Caco-2 (cell line): ENCODE results near the gene GALNT17. TPM values are rescaled to one million over a fixed set of nuclear protein-coding genes. Genes with fewer than 3 reads are reported as not detected.

Source experiments
- BruUV-seq: library from RNA; stranded (reverse); fragments of 400-500 nt; replicated peaks from 2 replicates; lab custom pipeline; 2021; lab: Mats Ljungman, UMichigan
- CTCF ChIA-PET: fragments of 300-600 bp; sonication (Branson Sonifier 250); formaldehyde crosslinking; loops from one replicate; lab custom pipeline; 2022; ENCODE audit warnings: antibody characterized with exemption; lab: Charles Lee
- POLR2A ChIA-PET: fragments of 300-600 bp; sonication (Branson Sonifier 250); formaldehyde crosslinking; loops from one replicate; lab custom pipeline; 2022; ENCODE audit warnings: antibody characterized with exemption; lab: Charles Lee
- DNase-seq, 2 experiments: peaks; one replicate each; pipeline versions ENCODE4 v3.0.0 to v3.0.0-alpha.2; 2020 to 2022
- H3K27me3 ChIP-seq: replicated peaks from 2 replicates; pipeline ENCODE4 v1.6.0; 2011; ENCODE audit warnings: low read length; ENCODE audit not compliant: control insufficient read depth, insufficient read depth
- H3K36me3 ChIP-seq: 2 replicates; pipeline ENCODE4 v1.5.1; 2011; ENCODE audit warnings: low read length; ENCODE audit not compliant: control insufficient read depth, insufficient read depth
- H3K4me1 ChIP-seq: fragments of 250-450 bp; sonication (Bioruptor Pico); 2 replicates; pipeline ENCODE4 v1.5.1; 2020; ENCODE audit warnings: mild to moderate bottlenecking
- H3K4me3 ChIP-seq: 2 replicates; pipeline ENCODE4 v1.5.1; 2011; ENCODE audit warnings: low read depth, mild to moderate bottlenecking, control low read depth, low read length
- H3K9me3 ChIP-seq: fragments of 250-450 bp; sonication (Bioruptor Pico); 2 replicates; pipeline ENCODE4 v1.5.1; 2020; ENCODE audit warnings: mild to moderate bottlenecking, moderate library complexity
- H3K27ac Mint-ChIP-seq: one replicate; pipeline ENCODE4 v1.8.0; 2022; ENCODE audit warnings: mixed read lengths; ENCODE audit not compliant: unreplicated experiment
- H3K27me3 Mint-ChIP-seq: one replicate; pipeline ENCODE4 v1.8.0; 2022; ENCODE audit warnings: mixed read lengths; ENCODE audit not compliant: insufficient read depth, unreplicated experiment
- H3K36me3 Mint-ChIP-seq: one replicate; pipeline ENCODE4 v1.8.0; 2022; ENCODE audit warnings: mild to moderate bottlenecking, mixed read lengths; ENCODE audit not compliant: insufficient read depth, unreplicated experiment
- H3K4me1 Mint-ChIP-seq: one replicate; pipeline ENCODE4 v1.8.0; 2022; ENCODE audit warnings: low read depth, mixed read lengths; ENCODE audit not compliant: unreplicated experiment
- H3K4me3 Mint-ChIP-seq: one replicate; pipeline ENCODE4 v1.8.0; 2022; ENCODE audit warnings: mild to moderate bottlenecking, moderate library complexity, mixed read lengths; ENCODE audit not compliant: unreplicated experiment
- H3K9me3 Mint-ChIP-seq: one replicate; pipeline ENCODE4 v1.8.0; 2022; ENCODE audit warnings: mixed read lengths; ENCODE audit not compliant: unreplicated experiment
- intact Hi-C: fragments of 100-400 bp; cut with micrococcal nuclease; formaldehyde crosslinking; loops from one replicate; pipeline ENCODE4 v1.10.0; 2022; ENCODE audit not compliant: unreplicated experiment
- total RNA-seq: library from RNA; stranded (reverse); gene quantifications from 2 replicates; pipeline ENCODE4 v1.2.3, GENCODE V29; 2022
- TF ChIP-seq, protein P1 (sequence below), 2 experiments: fragments of 200-600 bp in 1 of 2; IDR thresholded peaks; 1 replicate in 1 of 2; 2 replicates in 1 of 2; pipeline versions ENCODE4 v1.5.1 to v1.8.0; 2011 to 2022; ENCODE audit warnings: antibody characterized with exemption in 1 of 2, control low read depth in 1 of 2, inconsistent platforms in 1 of 2, low read depth in 1 of 2, low read length in 1 of 2, mild to moderate bottlenecking in 1 of 2, moderate library complexity in 1 of 2; ENCODE audit not compliant: insufficient read depth in 1 of 2, severe bottlenecking in 1 of 2, unreplicated experiment in 1 of 2

GALNT17 gene
- total RNA-seq, 1 experiment from 2014 or later: not detected

GRCh38 chr7:71386152-71386785 is 254.3 kb downstream of the GALNT17 start:
- H3K27me3 ChIP-seq: no peaks in the 10 kb centered on the region
- no peak for DNase-seq
- H3K36me3 Mint-ChIP-seq: no peaks in the 10 kb centered on the region

DNA sequence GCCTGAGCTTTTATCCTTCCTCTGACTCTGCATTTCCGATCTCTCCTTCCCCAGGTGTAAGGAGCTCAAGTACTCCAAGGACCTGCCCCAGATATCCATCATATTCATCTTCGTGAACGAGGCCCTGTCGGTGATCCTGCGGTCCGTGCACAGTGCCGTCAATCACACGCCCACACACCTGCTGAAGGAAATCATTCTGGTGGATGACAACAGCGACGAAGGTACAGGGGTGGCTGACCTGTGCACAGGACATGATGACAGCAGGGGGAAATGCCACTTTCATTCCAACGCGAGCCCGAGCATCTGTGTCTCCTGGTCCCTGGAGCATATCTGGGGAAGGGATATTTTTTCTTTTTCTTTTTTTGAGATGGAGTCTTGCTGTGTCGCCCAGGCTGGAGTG is 256.2 kb downstream of the GALNT17 start:
- Histone ChIP-seq H3K4me3 (no peak overlapping the region), H3K9me3 (no peaks in the 10 kb centered on the region), H3K36me3 (no peaks in the 10 kb centered on the region), H3K4me1 (no peaks in the 10 kb centered on the region), H3K27me3 (no peaks in the 10 kb centered on the region)
- Mint-ChIP-seq H3K27ac (no peak overlapping the region), H3K4me1 (no peaks in the 10 kb centered on the region), H3K9me3 (peaks cover 20% of the 10 kb centered on the region), H3K27me3 (no peaks in the 10 kb centered on the region), H3K36me3 (no peaks in the 10 kb centered on the region), H3K4me3 (no peak overlapping the region)
- BruUV-seq: no TSS peak
- POLR2A ChIA-PET: no interaction called here
- CTCF ChIA-PET: no interaction called here
- TF ChIP-seq, protein P1, sequence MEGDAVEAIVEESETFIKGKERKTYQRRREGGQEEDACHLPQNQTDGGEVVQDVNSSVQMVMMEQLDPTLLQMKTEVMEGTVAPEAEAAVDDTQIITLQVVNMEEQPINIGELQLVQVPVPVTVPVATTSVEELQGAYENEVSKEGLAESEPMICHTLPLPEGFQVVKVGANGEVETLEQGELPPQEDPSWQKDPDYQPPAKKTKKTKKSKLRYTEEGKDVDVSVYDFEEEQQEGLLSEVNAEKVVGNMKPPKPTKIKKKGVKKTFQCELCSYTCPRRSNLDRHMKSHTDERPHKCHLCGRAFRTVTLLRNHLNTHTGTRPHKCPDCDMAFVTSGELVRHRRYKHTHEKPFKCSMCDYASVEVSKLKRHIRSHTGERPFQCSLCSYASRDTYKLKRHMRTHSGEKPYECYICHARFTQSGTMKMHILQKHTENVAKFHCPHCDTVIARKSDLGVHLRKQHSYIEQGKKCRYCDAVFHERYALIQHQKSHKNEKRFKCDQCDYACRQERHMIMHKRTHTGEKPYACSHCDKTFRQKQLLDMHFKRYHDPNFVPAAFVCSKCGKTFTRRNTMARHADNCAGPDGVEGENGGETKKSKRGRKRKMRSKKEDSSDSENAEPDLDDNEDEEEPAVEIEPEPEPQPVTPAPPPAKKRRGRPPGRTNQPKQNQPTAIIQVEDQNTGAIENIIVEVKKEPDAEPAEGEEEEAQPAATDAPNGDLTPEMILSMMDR (IDR thresholded peaks at IDR 0.05; ENCODE audit: insufficient read depth in 1 of 2, low read depth in 1 of 2, low read length in 1 of 2, severe bottlenecking in 1 of 2, unreplicated experiment in 1 of 2): no peak
- DNase-seq: no peak
- intact Hi-C loops: no loop called here

More at GRCh38 chr7:71386152-71386785, 254.3 kb downstream of the GALNT17 start:
- no peak overlapping the region for H3K27ac Mint-ChIP-seq
- Histone ChIP-seq H3K4me1 (no peaks in the 10 kb centered on the region), H3K36me3 (no peaks in the 10 kb centered on the region), H3K9me3 (no peaks in the 10 kb centered on the region), H3K4me3 (no peak overlapping the region)
- no TSS peak for BruUV-seq
- TF ChIP-seq, protein P1 (IDR thresholded peaks at IDR 0.05; ENCODE audit: insufficient read depth in 1 of 2, low read depth in 1 of 2, low read length in 1 of 2, severe bottlenecking in 1 of 2, unreplicated experiment in 1 of 2): no peak
- H3K4me3 Mint-ChIP-seq: no peak overlapping the region
- peaks cover 20% of the 10 kb centered on the region for H3K9me3 Mint-ChIP-seq
- CTCF ChIA-PET: no interaction called here
- intact Hi-C loops: no loop called here
- no peaks in the 10 kb centered on the region for H3K27me3 Mint-ChIP-seq
- POLR2A ChIA-PET: no interaction called here
- H3K4me1 Mint-ChIP-seq: no peaks in the 10 kb centered on the region

DNA sequence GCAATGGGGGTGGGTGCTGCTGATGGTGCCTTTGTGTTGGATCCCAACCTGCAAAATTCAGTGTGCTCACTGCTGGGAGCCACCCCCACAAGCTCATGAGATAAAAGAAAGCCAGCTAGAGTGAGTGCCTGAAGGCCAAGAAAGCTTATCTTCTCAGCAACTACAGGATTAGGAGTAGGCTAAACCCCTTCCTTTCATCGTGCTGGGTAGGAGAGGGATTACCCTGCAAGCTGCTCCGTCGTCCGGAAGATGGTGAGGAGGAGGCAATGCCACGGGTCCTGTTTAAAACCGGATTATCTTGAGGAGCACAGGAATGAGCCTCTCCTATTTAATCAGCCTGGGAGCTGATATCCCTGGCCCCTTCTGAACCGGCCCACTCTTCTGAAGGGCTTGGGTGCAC is 258.0 kb downstream of the GALNT17 start:
- Histone ChIP-seq H3K36me3 (no peaks in the 10 kb centered on the region), H3K27me3 (no peaks in the 10 kb centered on the region), H3K4me1 (no peaks in the 10 kb centered on the region), H3K9me3 (no peaks in the 10 kb centered on the region), H3K4me3 (no peak overlapping the region)
- no peak overlapping the region for H3K4me3 Mint-ChIP-seq
- BruUV-seq: no TSS peak
- TF ChIP-seq, protein P1 (IDR thresholded peaks at IDR 0.05; ENCODE audit: insufficient read depth in 1 of 2, low read depth in 1 of 2, low read length in 1 of 2, severe bottlenecking in 1 of 2, unreplicated experiment in 1 of 2): no peak
- no peak for DNase-seq
- no peaks in the 10 kb centered on the region for H3K36me3 Mint-ChIP-seq
- H3K27ac Mint-ChIP-seq: no peak overlapping the region
- ChIA-PET POLR2A (no interaction called here), CTCF (no interaction called here)
- no peaks in the 10 kb centered on the region for H3K27me3 Mint-ChIP-seq
- peaks cover 7% of the 10 kb centered on the region for H3K9me3 Mint-ChIP-seq
- H3K4me1 Mint-ChIP-seq: no peaks in the 10 kb centered on the region
- intact Hi-C loops: no loop called here
